Ishikawa (cell line): ENCODE results near the gene PIH1D1.

Experiments
- CEBPB ChIP-seq: IDR thresholded peaks from 2 replicates; pipeline ENCODE4 v1.6.1; 2012
- CREB1 ChIP-seq: IDR thresholded peaks from 2 replicates; pipeline ENCODE4 v1.6.1; 2012; ENCODE audit warnings: low read depth
- EGR1 ChIP-seq: IDR thresholded peaks from 2 replicates; pipeline ENCODE4 v1.6.1; 2012
- EP300 ChIP-seq: IDR thresholded peaks from 2 replicates; pipeline ENCODE4 v1.6.1; 2012; ENCODE audit warnings: borderline replicate concordance
- FOXM1 ChIP-seq: IDR thresholded peaks from 2 replicates; pipeline ENCODE4 v1.6.1; 2012; ENCODE audit warnings: low read depth, borderline replicate concordance
- MAX ChIP-seq: IDR thresholded peaks from 2 replicates; pipeline ENCODE4 v1.6.1; 2012
- NFIC ChIP-seq: IDR thresholded peaks from 2 replicates; pipeline ENCODE4 v1.6.1; 2012
- RAD21 ChIP-seq: IDR thresholded peaks from 2 replicates; pipeline ENCODE4 v1.6.1; 2012; ENCODE audit warnings: low read depth
- REST ChIP-seq: IDR thresholded peaks from 2 replicates; pipeline ENCODE4 v1.6.1; 2012; ENCODE audit warnings: low read depth, mild to moderate bottlenecking
- TAF1 ChIP-seq: IDR thresholded peaks from 2 replicates; pipeline ENCODE4 v1.6.1; 2012; ENCODE audit warnings: low read depth, mild to moderate bottlenecking
- TCF12 ChIP-seq: IDR thresholded peaks from 2 replicates; pipeline ENCODE4 v1.6.1; 2012; ENCODE audit warnings: low read depth
- TEAD4 ChIP-seq: IDR thresholded peaks from 2 replicates; pipeline ENCODE4 v1.6.1; 2012
- USF1 ChIP-seq: IDR thresholded peaks from 2 replicates; pipeline ENCODE4 v1.6.1; 2012
- YY1 ChIP-seq: IDR thresholded peaks from 2 replicates; pipeline ENCODE4 v1.6.1; 2012; ENCODE audit warnings: low read depth

DNA sequence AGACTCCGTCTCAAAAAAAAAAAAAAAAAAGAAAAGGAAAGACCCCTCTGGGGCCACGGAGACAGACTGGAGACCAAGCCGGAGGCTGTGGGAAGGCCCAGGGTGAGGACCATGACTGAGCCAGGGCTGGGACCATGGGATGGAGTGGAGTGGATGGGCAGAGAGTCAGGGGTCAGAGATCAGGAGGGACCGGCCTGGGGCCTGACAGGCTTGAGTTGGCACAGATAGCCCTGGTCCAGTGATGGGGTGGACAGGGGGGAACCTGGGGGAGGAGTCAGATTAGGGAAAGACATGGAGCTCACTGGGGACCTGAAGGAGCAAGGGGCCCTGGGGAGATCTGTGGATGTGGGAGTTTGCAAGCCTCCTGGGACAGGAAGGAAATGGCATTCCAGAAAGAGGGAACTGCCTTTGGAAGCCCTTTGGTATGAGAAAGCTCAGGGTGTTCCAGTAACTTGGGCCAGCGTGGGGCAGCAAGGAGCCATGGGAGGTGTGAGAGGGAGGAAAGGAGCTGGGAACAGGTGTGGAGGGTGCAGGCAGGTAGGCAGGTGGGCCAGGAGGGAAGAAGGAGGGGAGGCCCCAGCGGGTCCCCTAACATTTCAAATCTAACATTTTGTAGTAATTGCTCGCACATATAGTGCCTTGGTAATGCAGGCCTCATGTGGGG lies 29.5 kb upstream of the PIH1D1 start:
- TF ChIP-seq CEBPB, result no peak
- no peak for TF ChIP-seq YY1
- TF ChIP-seq EGR1, result no peak
- no peak for TF ChIP-seq FOXM1
- TF ChIP-seq RAD21, result no peak
- TF ChIP-seq CREB1, result no peak
- no peak for TF ChIP-seq EP300
- no peak for TF ChIP-seq TAF1
- TF ChIP-seq REST, result no peak
- no peak for TF ChIP-seq NFIC
- TF ChIP-seq MAX, result no peak
- no peak for TF ChIP-seq TCF12
- no peak for TF ChIP-seq TEAD4
- no peak for TF ChIP-seq USF1
